OCI-LY3 (cell line): Measurements from ENCODE around the gene ICAM2.

Experiments used
- EZH2phosphoT487 ChIP-seq: fragments of 200-600 bp; shearing (Covaris generic); IDR thresholded peaks from 2 replicates; pipeline ENCODE4 v1.6.1; 2018; ENCODE audit warnings: antibody characterized with exemption, mixed run types, low read depth
- TF ChIP-seq, protein P1 (sequence below): fragments of 200-600, 300-600 bp; sonication (generic); IDR thresholded peaks from 2 replicates; pipeline ENCODE4 v1.5.1; 2014; ENCODE audit warnings: antibody characterized with exemption, low read length, low read depth

DNA sequence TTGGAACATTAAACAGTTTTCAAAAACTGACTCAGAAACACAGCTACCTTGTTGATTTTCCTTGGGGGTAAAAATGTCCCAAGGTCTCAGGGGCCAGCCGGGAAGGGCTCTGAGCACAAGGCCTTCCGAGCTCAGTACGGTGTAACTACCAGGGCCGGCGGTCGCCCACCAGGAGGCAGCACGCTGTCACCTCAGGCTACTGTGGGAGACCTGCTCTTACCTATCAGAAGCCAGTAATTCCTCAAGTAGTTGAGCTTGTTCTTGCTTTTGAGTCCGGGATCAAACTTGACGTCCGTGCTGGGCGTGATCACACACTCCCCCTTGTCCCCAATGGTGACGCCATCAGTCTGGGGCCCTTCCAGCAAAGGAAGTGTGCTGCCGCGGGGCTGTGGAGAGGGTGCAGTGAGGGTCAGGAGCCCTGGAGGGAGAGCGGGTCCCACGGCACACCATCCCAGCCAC is 43.4 kb upstream of the ICAM2 start:
- TF ChIP-seq, protein P1, sequence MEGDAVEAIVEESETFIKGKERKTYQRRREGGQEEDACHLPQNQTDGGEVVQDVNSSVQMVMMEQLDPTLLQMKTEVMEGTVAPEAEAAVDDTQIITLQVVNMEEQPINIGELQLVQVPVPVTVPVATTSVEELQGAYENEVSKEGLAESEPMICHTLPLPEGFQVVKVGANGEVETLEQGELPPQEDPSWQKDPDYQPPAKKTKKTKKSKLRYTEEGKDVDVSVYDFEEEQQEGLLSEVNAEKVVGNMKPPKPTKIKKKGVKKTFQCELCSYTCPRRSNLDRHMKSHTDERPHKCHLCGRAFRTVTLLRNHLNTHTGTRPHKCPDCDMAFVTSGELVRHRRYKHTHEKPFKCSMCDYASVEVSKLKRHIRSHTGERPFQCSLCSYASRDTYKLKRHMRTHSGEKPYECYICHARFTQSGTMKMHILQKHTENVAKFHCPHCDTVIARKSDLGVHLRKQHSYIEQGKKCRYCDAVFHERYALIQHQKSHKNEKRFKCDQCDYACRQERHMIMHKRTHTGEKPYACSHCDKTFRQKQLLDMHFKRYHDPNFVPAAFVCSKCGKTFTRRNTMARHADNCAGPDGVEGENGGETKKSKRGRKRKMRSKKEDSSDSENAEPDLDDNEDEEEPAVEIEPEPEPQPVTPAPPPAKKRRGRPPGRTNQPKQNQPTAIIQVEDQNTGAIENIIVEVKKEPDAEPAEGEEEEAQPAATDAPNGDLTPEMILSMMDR = peak; percentile 73
- TF ChIP-seq EZH2phosphoT487 = no peak
